Measurements from ENCODE around the gene FOXP1.

DNA sequence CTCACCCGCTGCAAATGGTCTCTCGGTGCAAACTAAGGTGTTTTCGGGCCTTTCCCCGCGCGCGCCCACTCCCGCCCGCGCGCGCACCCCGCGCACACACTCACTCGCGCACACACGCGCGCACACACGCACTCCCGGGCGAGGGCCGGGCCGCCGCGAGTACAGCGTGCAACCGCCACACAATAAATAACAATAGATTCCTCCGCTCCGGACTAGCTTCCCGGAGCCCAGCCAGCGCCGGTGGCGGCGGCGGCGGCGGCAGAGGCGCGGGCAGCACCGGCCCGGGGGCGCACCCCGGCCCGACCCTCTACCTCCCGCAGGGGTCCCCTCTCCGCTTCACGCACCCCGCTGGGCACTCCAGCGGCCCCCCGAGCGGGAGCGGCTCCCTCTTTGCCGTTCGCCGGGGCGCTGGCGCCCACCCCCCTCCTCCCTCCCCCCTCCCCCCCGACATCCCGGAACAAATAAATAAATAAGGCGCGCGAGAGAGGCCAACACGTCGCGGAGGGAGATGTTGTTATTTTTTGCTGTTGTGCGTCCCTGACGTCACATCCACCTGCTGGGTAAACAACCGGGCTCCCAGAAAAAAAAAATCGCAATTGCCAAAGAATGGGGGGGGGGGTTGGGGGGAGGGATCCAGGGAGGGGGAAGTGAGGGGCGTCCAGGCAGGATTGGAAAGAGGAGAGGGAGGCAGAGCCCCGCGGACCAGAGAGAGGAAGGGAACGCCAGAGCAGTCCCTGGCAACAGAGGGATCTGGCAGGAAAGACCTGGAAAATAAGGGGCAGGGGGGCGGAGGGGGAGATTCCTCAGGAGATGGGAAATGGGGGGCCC is at the start of gene FOXP1:
- TF ChIP-seq, protein P1, sequence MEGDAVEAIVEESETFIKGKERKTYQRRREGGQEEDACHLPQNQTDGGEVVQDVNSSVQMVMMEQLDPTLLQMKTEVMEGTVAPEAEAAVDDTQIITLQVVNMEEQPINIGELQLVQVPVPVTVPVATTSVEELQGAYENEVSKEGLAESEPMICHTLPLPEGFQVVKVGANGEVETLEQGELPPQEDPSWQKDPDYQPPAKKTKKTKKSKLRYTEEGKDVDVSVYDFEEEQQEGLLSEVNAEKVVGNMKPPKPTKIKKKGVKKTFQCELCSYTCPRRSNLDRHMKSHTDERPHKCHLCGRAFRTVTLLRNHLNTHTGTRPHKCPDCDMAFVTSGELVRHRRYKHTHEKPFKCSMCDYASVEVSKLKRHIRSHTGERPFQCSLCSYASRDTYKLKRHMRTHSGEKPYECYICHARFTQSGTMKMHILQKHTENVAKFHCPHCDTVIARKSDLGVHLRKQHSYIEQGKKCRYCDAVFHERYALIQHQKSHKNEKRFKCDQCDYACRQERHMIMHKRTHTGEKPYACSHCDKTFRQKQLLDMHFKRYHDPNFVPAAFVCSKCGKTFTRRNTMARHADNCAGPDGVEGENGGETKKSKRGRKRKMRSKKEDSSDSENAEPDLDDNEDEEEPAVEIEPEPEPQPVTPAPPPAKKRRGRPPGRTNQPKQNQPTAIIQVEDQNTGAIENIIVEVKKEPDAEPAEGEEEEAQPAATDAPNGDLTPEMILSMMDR (IDR thresholded peaks at IDR 0.05), result no peak
- TF ChIP-seq POLR2A (IDR thresholded peaks at IDR 0.05), result no peak
